K562 (cell line): ENCODE results near the gene TRIM13. TPM values are rescaled to one million over a fixed set of nuclear protein-coding genes. Genes with fewer than 3 reads are reported as not detected.
"Not testable (repeated sequence)": the region's sequence is repeated elsewhere in the genome, so short reads cannot be mapped to it uniquely, and the experiment has no call there.

ENCODE experiments used
- ATAC-seq: fragments of 200-7000 bp; cut with Tn5 transposase; 3 replicates; pipeline ENCODE4 v1.9.1; 2020; ENCODE audit warnings: moderate library complexity
- BruUV-seq: library from RNA; stranded (reverse); fragments of 400-500 nt; replicated peaks from 2 replicates; lab custom pipeline; 2021; lab: Mats Ljungman, UMichigan
- CTCF ChIA-PET: fragments of 300-600 bp; formaldehyde crosslinking; extraction: SDS; loops from one replicate; lab custom pipeline; 2021; ENCODE audit warnings: low intra/inter-chr PET ratio; lab: Yijun Ruan, JAX
- POLR2A ChIA-PET: fragments of 300-600, 350-650 bp; sonication (Branson Sonifier 250); formaldehyde crosslinking; extraction: SDS; loops from one replicate; lab custom pipeline; 2021; ENCODE audit warnings: antibody characterized with exemption, inconsistent platforms; lab: Yijun Ruan, JAX
- DNase-seq, 4 experiments: peaks; one replicate each; pipeline versions ENCODE4 v3.0.0 to v3.0.0-alpha.2; 2011 to 2018; ENCODE audit warnings: low spot score in 3 of 4, mixed read lengths in 3 of 4; ENCODE audit errors: extremely low read depth in 1 of 4
- FAIRE-seq: peaks from 2 replicates; lab custom pipeline; 2011; peaks lifted over from hg19 to GRCh38; lab: Jason Lieb, UNC
- H2AFZ ChIP-seq: 2 replicates; pipeline ENCODE4 v1.6.0; 2011; ENCODE audit warnings: low read depth, low read length, control low read depth, inconsistent platforms
- H3K27ac ChIP-seq: fragments of 200-600 bp; 3 replicates; pipeline ENCODE4 v1.8.0; 2011; ENCODE audit warnings: low read depth, mild to moderate bottlenecking, control low read depth, inconsistent platforms, low read length, moderate library complexity, mixed read lengths; ENCODE audit errors: extremely low read depth
- H3K27me3 ChIP-seq, 2 experiments: fragments of 300-600 bp in 1 of 2; 2 replicates in 1 of 2; 3 replicates in 1 of 2; pipeline versions ENCODE4 v1.6.0 to v1.8.0; 2011; ENCODE audit warnings: inconsistent platforms in 2 of 2, low read length in 2 of 2, mild to moderate bottlenecking in 1 of 2, mixed read lengths in 1 of 2, moderate library complexity in 1 of 2; ENCODE audit not compliant: control insufficient read depth in 2 of 2, insufficient read depth in 2 of 2
- H3K36me3 ChIP-seq: fragments of 300-600 bp; 3 replicates; pipeline ENCODE4 v1.8.0; 2011; ENCODE audit warnings: mild to moderate bottlenecking, low read length, inconsistent platforms; ENCODE audit not compliant: control insufficient read depth, insufficient read depth
- H3K4me1 ChIP-seq, 2 experiments: fragments of 200-600 bp in 1 of 2; replicated peaks in 1 of 2; 2 replicates in 1 of 2; 3 replicates in 1 of 2; pipeline versions ENCODE4 v1.5.1 to v1.8.0; 2011; ENCODE audit warnings: inconsistent platforms in 2 of 2, low read length in 2 of 2, mild to moderate bottlenecking in 1 of 2, mixed read lengths in 1 of 2, moderate library complexity in 1 of 2; ENCODE audit not compliant: control insufficient read depth in 2 of 2, insufficient read depth in 2 of 2
- H3K4me2 ChIP-seq: 2 replicates; pipeline ENCODE4 v1.6.1; 2011; ENCODE audit warnings: low read length, control low read depth, inconsistent platforms, mixed read lengths; ENCODE audit not compliant: insufficient read depth
- H3K4me3 ChIP-seq: fragments of 200-600 bp; sonication (generic), shearing (Covaris generic); 2 replicates; pipeline ENCODE4 v1.5.1; 2016; ENCODE audit warnings: control low read depth, inconsistent platforms
- H3K79me2 ChIP-seq: fragments of 200-600 bp; 3 replicates; pipeline ENCODE4 v1.8.0; 2011; ENCODE audit warnings: low read length, inconsistent platforms; ENCODE audit not compliant: control insufficient read depth, insufficient read depth
- H3K9ac ChIP-seq, 2 experiments: 2 replicates each; pipeline versions ENCODE4 v1.6.0 to v1.6.1; 2011; ENCODE audit warnings: low read depth in 2 of 2, low read length in 2 of 2, control low read depth in 1 of 2, inconsistent platforms in 1 of 2, mild to moderate bottlenecking in 1 of 2, mixed read lengths in 1 of 2; ENCODE audit not compliant: insufficient read depth in 1 of 2
- H3K9me1 ChIP-seq: one replicate; pipeline ENCODE4 v1.6.0; 2011; ENCODE audit warnings: inconsistent platforms, mild to moderate bottlenecking, low read length, moderate library complexity; ENCODE audit not compliant: control insufficient read depth, insufficient read depth
- H3K9me3 ChIP-seq: replicated peaks from 2 replicates; pipeline ENCODE4 v1.5.1; 2011; ENCODE audit warnings: low read depth, low read length, inconsistent platforms; ENCODE audit not compliant: control insufficient read depth, insufficient read depth
- H4K20me1 ChIP-seq: replicated peaks from 2 replicates; pipeline ENCODE4 v1.6.1; 2011; ENCODE audit warnings: low read length, inconsistent platforms, mixed read lengths; ENCODE audit not compliant: control insufficient read depth, insufficient read depth
- SMAD4 ChIP-seq: fragments of 250-450 bp; sonication (Bioruptor Pico); conservative IDR thresholded peaks from 2 replicates; pipeline ENCODE4 v1.8.0; 2021; ENCODE audit warnings: inconsistent platforms, mild to moderate bottlenecking, moderate library complexity
- SNIP1 ChIP-seq: fragments of 450-650 bp; IDR thresholded peaks from 2 replicates; pipeline ENCODE4 v1.7.1; 2017; ENCODE audit warnings: low read depth, mild to moderate bottlenecking
- SRSF3 ChIP-seq: fragments of 200-400 bp; formaldehyde crosslinking; IDR thresholded peaks from 2 replicates; pipeline ENCODE4 v1.6.1; 2016; ENCODE audit warnings: mild to moderate bottlenecking, low read length, moderate library complexity; ENCODE audit not compliant: insufficient read depth
- WGBS: fragments of 100-300 bp; shearing (Covaris generic); methylation state at CpG from one replicate; pipeline ENCODE4 v1.1.6; 2016; ENCODE audit warnings: low coverage, mixed read lengths; ENCODE audit not compliant: insufficient coverage; ENCODE audit errors: missing lambda C conversion rate; 5-methylcytosine and 5-hydroxymethylcytosine counted together
- in situ Hi-C: fragments of 300-500 bp; cut with MboI; formaldehyde crosslinking; loops from 4 replicates; pipeline ENCODE4 v1.15.0; 2018; ENCODE audit warnings: inconsistent platforms, mixed read lengths
- intact Hi-C: fragments of 100-400 bp; cut with micrococcal nuclease; formaldehyde crosslinking; loops from 2 replicates; pipeline ENCODE4 v1.14.2; 2022
- polyA plus RNA-seq, 8 experiments: library from polyadenylated mRNA; depleted of rRNA in 4 of 8; stranded (reverse) in 5 of 8; unstranded in 3 of 8; fragments of >200 nt; fragmentation: Nextera tagmentation in 2 of 8; fragmentation: Illumina TruSeq in 1 of 8; extraction: Ambion mirVana in 2 of 8; extraction: Trizol in 1 of 8; gene quantifications; 2 replicates each; pipeline versions ENCODE4 v1.2.1 to v1.2.3, GENCODE V29; 2011 to 2014; ENCODE audit warnings: inconsistent platforms in 1 of 8, missing spikeins in 1 of 8
- total RNA-seq, 7 experiments: library from RNA; depleted of rRNA in 6 of 7; stranded (reverse); fragments of >200 nt in 6 of 7; fragmentation: Illumina TruSeq in 2 of 7; extraction: Trizol in 2 of 7; gene quantifications; 2 replicates each; pipeline versions ENCODE4 v1.2.1 to v1.2.3, GENCODE V29; 2011 to 2021; ENCODE audit warnings: low replicate concordance in 1 of 7
- TF ChIP-seq, protein P1 (sequence below): fragments of 200-800 bp; sonication (Bioruptor generic); IDR thresholded peaks from 2 replicates; pipeline ENCODE4 v1.6.1; 2016; ENCODE audit warnings: missing genetic modification characterization, missing compliant biosample characterization

The TRIM13 gene
- total and polyA plus RNA-seq, 9 of the 15 experiments (the other 6 are each of a cell fraction or from before 2014, with no cell fraction given), result 12.1 to 30.6 (median 17.8) TPM

DNA sequence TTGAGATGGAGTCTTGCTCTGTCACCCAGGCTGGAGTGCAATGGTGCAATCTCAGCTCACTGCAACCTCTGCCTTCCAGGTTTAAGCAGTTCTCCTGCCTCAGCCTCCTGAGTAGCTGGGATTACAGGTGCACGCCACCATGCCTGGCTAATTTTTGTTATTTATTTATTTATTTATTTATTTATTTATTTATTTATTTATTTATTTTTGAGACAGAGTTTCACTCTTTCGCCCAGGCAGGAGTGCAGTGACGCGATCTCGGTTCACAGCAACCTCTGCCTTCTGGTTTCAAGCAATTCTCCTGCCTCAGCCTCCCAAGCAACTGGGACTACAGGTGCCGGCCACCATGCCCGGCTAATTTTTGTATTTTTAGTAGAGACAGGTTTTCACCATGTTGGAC is 65.5 kb downstream of the TRIM13 start:
- H4K20me1 ChIP-seq, H3K4me1 ChIP-seq, FAIRE-seq, ATAC-seq, H2AFZ ChIP-seq, DNase-seq, CTCF ChIA-PET, in situ Hi-C loops, H3K4me2 ChIP-seq, H3K9me3 ChIP-seq, intact Hi-C loops, H3K4me3 ChIP-seq, H3K27ac ChIP-seq, H3K9me1 ChIP-seq, H3K27me3 ChIP-seq, BruUV-seq, H3K9ac ChIP-seq: not testable (repeated sequence)
- WGBS, result 100% methylated on average over 7 of the region's 7 CpGs
- peaks cover 73% of the 10 kb centered on the region for H3K79me2 ChIP-seq
- POLR2A ChIA-PET, result interaction anchor here (1.4 kb wide), 1 partner anchor 47 kb away, joined by 3 read pairs; the partner anchor contains the start of gene KCNRG
- H3K36me3 ChIP-seq, result peaks cover 68% of the 10 kb centered on the region

DNA sequence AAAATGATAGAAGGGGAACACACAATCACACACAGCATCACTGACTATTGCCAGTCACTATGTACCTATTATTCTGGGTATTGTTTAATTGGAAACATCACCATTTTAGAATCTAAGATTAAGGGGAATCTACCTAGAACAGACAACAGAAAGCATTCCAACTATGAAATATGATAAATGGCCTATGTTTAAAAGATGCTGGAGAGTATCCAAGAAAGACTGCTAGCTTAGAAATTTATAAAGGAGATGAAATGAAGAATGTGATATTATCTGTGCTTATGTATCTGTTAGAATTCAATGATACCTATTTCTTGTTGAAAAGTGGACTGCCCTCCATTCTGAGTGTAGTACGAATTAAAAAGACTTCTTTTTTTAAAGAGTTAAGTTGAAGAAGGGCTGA is 68.9 kb downstream of the TRIM13 start:
- no peak for ATAC-seq
- no peak for DNase-seq
- TF ChIP-seq SMAD4 (CRISPR knock-in tag) (no peak), SRSF3 (no peak), SNIP1 (no peak)
- TF ChIP-seq, protein P1, sequence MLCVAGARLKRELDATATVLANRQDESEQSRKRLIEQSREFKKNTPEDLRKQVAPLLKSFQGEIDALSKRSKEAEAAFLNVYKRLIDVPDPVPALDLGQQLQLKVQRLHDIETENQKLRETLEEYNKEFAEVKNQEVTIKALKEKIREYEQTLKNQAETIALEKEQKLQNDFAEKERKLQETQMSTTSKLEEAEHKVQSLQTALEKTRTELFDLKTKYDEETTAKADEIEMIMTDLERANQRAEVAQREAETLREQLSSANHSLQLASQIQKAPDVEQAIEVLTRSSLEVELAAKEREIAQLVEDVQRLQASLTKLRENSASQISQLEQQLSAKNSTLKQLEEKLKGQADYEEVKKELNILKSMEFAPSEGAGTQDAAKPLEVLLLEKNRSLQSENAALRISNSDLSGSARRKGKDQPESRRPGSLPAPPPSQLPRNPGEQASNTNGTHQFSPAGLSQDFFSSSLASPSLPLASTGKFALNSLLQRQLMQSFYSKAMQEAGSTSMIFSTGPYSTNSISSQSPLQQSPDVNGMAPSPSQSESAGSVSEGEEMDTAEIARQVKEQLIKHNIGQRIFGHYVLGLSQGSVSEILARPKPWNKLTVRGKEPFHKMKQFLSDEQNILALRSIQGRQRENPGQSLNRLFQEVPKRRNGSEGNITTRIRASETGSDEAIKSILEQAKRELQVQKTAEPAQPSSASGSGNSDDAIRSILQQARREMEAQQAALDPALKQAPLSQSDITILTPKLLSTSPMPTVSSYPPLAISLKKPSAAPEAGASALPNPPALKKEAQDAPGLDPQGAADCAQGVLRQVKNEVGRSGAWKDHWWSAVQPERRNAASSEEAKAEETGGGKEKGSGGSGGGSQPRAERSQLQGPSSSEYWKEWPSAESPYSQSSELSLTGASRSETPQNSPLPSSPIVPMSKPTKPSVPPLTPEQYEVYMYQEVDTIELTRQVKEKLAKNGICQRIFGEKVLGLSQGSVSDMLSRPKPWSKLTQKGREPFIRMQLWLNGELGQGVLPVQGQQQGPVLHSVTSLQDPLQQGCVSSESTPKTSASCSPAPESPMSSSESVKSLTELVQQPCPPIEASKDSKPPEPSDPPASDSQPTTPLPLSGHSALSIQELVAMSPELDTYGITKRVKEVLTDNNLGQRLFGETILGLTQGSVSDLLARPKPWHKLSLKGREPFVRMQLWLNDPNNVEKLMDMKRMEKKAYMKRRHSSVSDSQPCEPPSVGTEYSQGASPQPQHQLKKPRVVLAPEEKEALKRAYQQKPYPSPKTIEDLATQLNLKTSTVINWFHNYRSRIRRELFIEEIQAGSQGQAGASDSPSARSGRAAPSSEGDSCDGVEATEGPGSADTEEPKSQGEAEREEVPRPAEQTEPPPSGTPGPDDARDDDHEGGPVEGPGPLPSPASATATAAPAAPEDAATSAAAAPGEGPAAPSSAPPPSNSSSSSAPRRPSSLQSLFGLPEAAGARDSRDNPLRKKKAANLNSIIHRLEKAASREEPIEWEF, result no peak
- TF ChIP-seq, all 486 proteins: peak for 0
- H3K79me2 ChIP-seq, result peaks cover 78% of the 10 kb centered on the region
- H3K27me3 ChIP-seq, result no peaks in the 10 kb centered on the region
- POLR2A ChIA-PET, result interaction anchor here (0.6 to 1.0 kb wide), 2 partner anchors 8 to 26 kb away, joined by 3 read pairs; no protein-coding TSS in a partner anchor
- intact Hi-C loops (no loop called here), in situ Hi-C loops (no loop called here)
- peaks cover 75% of the 10 kb centered on the region for H3K36me3 ChIP-seq
- H3K4me3 ChIP-seq, result no peak overlapping the region
- 83% methylated on average over 1 of the region's 1 CpG for WGBS
- H3K9ac ChIP-seq, result no peak overlapping the region
- no peaks in the 10 kb centered on the region for H3K9me3 ChIP-seq
- no TSS peak for BruUV-seq
- no peaks in the 10 kb centered on the region for H3K9me1 ChIP-seq
- no peak overlapping the region for H3K4me2 ChIP-seq
- H2AFZ ChIP-seq, result no peak overlapping the region
- CTCF ChIA-PET, result no interaction called here
- H4K20me1 ChIP-seq, result no peaks in the 10 kb centered on the region
- FAIRE-seq, result no peak
- no peak overlapping the region for H3K27ac ChIP-seq
- no peaks in the 10 kb centered on the region; a peak in 1 of 5 replicates for H3K4me1 ChIP-seq
